ENCODE results near the gene KIR3DL1. TPM values are rescaled to one million over a fixed set of nuclear protein-coding genes. Genes with fewer than 3 reads are reported as not detected.

The KIR3DL1 gene
- polyA plus RNA-seq, 2 of the 4 experiments (the other 2 are of a cell fraction) = not detected

GRCh38 chr19:54875506-54875905, 59.2 kb downstream of the KIR3DL1 start:
- FAIRE-seq (no peak), DNase-seq (ENCODE audit: low read depth in 1 of 2, low spot score in 1 of 2) (no peak), ATAC-seq (peak in 1 of 2 experiments; percentile 39; a peak in 1 of 6 replicates)
- no peaks in the 10 kb centered on the region; the same call in 2 of the 3 replicates for H3K9me3 ChIP-seq
- no peaks in the 10 kb centered on the region for H3K4me1 ChIP-seq
- WGBS (ENCODE audit: missing lambda C conversion rate) = 17% methylated on average over 2 of the region's 2 CpGs
- CTCF ChIA-PET = interaction anchor here (1.2 to 1.5 kb wide), 3 partner anchors 10 to 27 kb away, joined by 3 to 5 read pairs (median 3); no protein-coding TSS in a partner anchor
- POLR2A ChIA-PET = no interaction called here
- no peak overlapping the region for H3K4me2 ChIP-seq
- H3K27ac ChIP-seq = no peak overlapping the region
- no peak overlapping the region for H3K4me3 ChIP-seq
- TF ChIP-seq, protein P1, sequence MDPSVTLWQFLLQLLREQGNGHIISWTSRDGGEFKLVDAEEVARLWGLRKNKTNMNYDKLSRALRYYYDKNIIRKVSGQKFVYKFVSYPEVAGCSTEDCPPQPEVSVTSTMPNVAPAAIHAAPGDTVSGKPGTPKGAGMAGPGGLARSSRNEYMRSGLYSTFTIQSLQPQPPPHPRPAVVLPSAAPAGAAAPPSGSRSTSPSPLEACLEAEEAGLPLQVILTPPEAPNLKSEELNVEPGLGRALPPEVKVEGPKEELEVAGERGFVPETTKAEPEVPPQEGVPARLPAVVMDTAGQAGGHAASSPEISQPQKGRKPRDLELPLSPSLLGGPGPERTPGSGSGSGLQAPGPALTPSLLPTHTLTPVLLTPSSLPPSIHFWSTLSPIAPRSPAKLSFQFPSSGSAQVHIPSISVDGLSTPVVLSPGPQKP (IDR thresholded peaks at IDR 0.05; ENCODE audit: low read depth, low read length) = no peak
- TF ChIP-seq KDM5A (IDR thresholded peaks at IDR 0.05) (no peak), NR3C1 (IDR thresholded peaks at IDR 0.05) (no peak), ZFP36 (IDR thresholded peaks at IDR 0.05; ENCODE audit: borderline replicate concordance, partially characterized antibody) (no peak), ZSCAN20 (CRISPR knock-in tag; IDR thresholded peaks at IDR 0.05) (no peak), PHF8 (IDR thresholded peaks at IDR 0.05; ENCODE audit: borderline replicate concordance, low read depth) (no peak), POLR2AphosphoS2 (conservative IDR thresholded peaks at IDR 0.05; ENCODE audit: low read length) (no peak), CHD4 (IDR thresholded peaks at IDR 0.05; ENCODE audit: borderline replicate concordance) (no peak), ESRRA (IDR thresholded peaks at IDR 0.05; ENCODE audit: borderline replicate concordance, low read length) (no peak), TP53 (CRISPR knock-in tag; IDR thresholded peaks at IDR 0.05) (no peak), MAX (IDR thresholded peaks at IDR 0.05) (no peak), HDAC2 (IDR thresholded peaks at IDR 0.05) (no peak)
- TF ChIP-seq, protein P2, sequence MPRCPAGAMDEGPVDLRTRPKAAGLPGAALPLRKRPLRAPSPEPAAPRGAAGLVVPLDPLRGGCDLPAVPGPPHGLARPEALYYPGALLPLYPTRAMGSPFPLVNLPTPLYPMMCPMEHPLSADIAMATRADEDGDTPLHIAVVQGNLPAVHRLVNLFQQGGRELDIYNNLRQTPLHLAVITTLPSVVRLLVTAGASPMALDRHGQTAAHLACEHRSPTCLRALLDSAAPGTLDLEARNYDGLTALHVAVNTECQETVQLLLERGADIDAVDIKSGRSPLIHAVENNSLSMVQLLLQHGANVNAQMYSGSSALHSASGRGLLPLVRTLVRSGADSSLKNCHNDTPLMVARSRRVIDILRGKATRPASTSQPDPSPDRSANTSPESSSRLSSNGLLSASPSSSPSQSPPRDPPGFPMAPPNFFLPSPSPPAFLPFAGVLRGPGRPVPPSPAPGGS (IDR thresholded peaks at IDR 0.05) = no peak
- TF ChIP-seq, protein P3, sequence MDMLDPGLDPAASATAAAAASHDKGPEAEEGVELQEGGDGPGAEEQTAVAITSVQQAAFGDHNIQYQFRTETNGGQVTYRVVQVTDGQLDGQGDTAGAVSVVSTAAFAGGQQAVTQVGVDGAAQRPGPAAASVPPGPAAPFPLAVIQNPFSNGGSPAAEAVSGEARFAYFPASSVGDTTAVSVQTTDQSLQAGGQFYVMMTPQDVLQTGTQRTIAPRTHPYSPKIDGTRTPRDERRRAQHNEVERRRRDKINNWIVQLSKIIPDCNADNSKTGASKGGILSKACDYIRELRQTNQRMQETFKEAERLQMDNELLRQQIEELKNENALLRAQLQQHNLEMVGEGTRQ (IDR thresholded peaks at IDR 0.05) = no peak

GRCh38 chr19:54877471-54877870, 61.2 kb downstream of the KIR3DL1 start:
- ChIA-PET CTCF (interaction anchor here (1.3 kb wide), 2 partner anchors 9 to 398 kb away, joined by 4 read pairs; no protein-coding TSS in a partner anchor), POLR2A (no interaction called here)
- Histone ChIP-seq H3K4me2 (no peak overlapping the region), H3K4me1 (no peaks in the 10 kb centered on the region), H3K4me3 (no peak overlapping the region), H3K9me3 (no peaks in the 10 kb centered on the region; the same call in 2 of the 3 replicates), H3K27ac (no peak overlapping the region)
- FAIRE-seq (no peak), DNase-seq (ENCODE audit: low read depth in 1 of 2, low spot score in 1 of 2) (no peak), ATAC-seq (no peak)
- TF ChIP-seq, protein P1 (IDR thresholded peaks at IDR 0.05; ENCODE audit: low read depth, low read length) = no peak
- TF ChIP-seq GATA3 (IDR thresholded peaks at IDR 0.05; ENCODE audit: borderline replicate concordance) = no peak
- TF ChIP-seq, protein P2 (IDR thresholded peaks at IDR 0.05) = no peak
- no peak for TF ChIP-seq FOSB (CRISPR knock-in tag; IDR thresholded peaks at IDR 0.05)
- TF ChIP-seq CHD2 (IDR thresholded peaks at IDR 0.05; ENCODE audit: low read length, partially characterized antibody) = no peak
- no peak for TF ChIP-seq EHMT2 (IDR thresholded peaks at IDR 0.05; ENCODE audit: low read depth)
- no peak for TF ChIP-seq NR3C1 (IDR thresholded peaks at IDR 0.05)
- TF ChIP-seq SREBF2 (IDR thresholded peaks at IDR 0.05) = no peak
- TF ChIP-seq KDM1A (IDR thresholded peaks at IDR 0.05; ENCODE audit: low read depth) = no peak
- no peak for TF ChIP-seq CEBPB (IDR thresholded peaks at IDR 0.05)
- no peak for TF ChIP-seq KDM5A (IDR thresholded peaks at IDR 0.05)
- no peak for TF ChIP-seq SMC3 (IDR thresholded peaks at IDR 0.05)
- no peak for TF ChIP-seq EP300 (IDR thresholded peaks at IDR 0.05)
- 10% methylated on average over 3 of the region's 3 CpGs for WGBS (ENCODE audit: missing lambda C conversion rate)

Small RNA genes lying within 50 kb of the gene (small RNA-seq; reads per million reads assigned to genes)
- gene KIR3DP1 (0 reads per million in 6 experiments), gene RNU6-222P (0 to 9.5 (median 4.4) reads per million in 6 experiments)

Other genes starting within 250 kb of the KIR3DL1 start
- gene LILRA2, start 242.7 kb upstream of the KIR3DL1 start, polyA plus RNA-seq (2011; rRNA removed) = not detected in 2 replicates
- not detected in 3 replicates for gene LILRA2, start 242.7 kb upstream of the KIR3DL1 start, polyA plus RNA-seq (2017; fragmentation: RNase III; extraction: RNeasy Plus Mini Kit Qiagen cat#74134 plus additional on column Dnase treatment)
- gene LILRA1, start 222.8 kb upstream of the KIR3DL1 start, polyA plus RNA-seq (2011; rRNA removed) = not detected in 2 replicates
- gene LILRA1, start 222.8 kb upstream of the KIR3DL1 start, polyA plus RNA-seq (2017; fragmentation: RNase III; extraction: RNeasy Plus Mini Kit Qiagen cat#74134 plus additional on column Dnase treatment) = not detected in 3 replicates
- gene LILRB1, start 186.0 kb upstream of the KIR3DL1 start, polyA plus RNA-seq (2011; rRNA removed) = not detected in 2 replicates
- not detected in 3 replicates for gene LILRB1, start 186.0 kb upstream of the KIR3DL1 start, polyA plus RNA-seq (2017; fragmentation: RNase III; extraction: RNeasy Plus Mini Kit Qiagen cat#74134 plus additional on column Dnase treatment)
- not detected in 2 replicates for gene LILRB4, start 153.5 kb upstream of the KIR3DL1 start, polyA plus RNA-seq (2011; rRNA removed)
- not detected in 3 replicates for gene LILRB4, start 153.5 kb upstream of the KIR3DL1 start, polyA plus RNA-seq (2017; fragmentation: RNase III; extraction: RNeasy Plus Mini Kit Qiagen cat#74134 plus additional on column Dnase treatment)
- not detected in 2 replicates for gene KIR3DL3, start 92.0 kb upstream of the KIR3DL1 start, polyA plus RNA-seq (2011; rRNA removed)
- not detected in 3 replicates for gene KIR3DL3, start 92.0 kb upstream of the KIR3DL1 start, polyA plus RNA-seq (2017; fragmentation: RNase III; extraction: RNeasy Plus Mini Kit Qiagen cat#74134 plus additional on column Dnase treatment)
- gene KIR2DL3, start 78.0 kb upstream of the KIR3DL1 start, polyA plus RNA-seq (2011; rRNA removed) = not detected in 2 replicates
- gene KIR2DL3, start 78.0 kb upstream of the KIR3DL1 start, polyA plus RNA-seq (2017; fragmentation: RNase III; extraction: RNeasy Plus Mini Kit Qiagen cat#74134 plus additional on column Dnase treatment) = not detected in 3 replicates
- gene KIR2DL1, start 46.7 kb upstream of the KIR3DL1 start, polyA plus RNA-seq (2011; rRNA removed) = not detected in 2 replicates
- not detected in 3 replicates for gene KIR2DL1, start 46.7 kb upstream of the KIR3DL1 start, polyA plus RNA-seq (2017; fragmentation: RNase III; extraction: RNeasy Plus Mini Kit Qiagen cat#74134 plus additional on column Dnase treatment)
- not detected in 2 replicates for gene KIR2DL4, start 12.9 kb upstream of the KIR3DL1 start, polyA plus RNA-seq (2011; rRNA removed)
- gene KIR2DL4, start 12.9 kb upstream of the KIR3DL1 start, polyA plus RNA-seq (2017; fragmentation: RNase III; extraction: RNeasy Plus Mini Kit Qiagen cat#74134 plus additional on column Dnase treatment) = not detected in 3 replicates
- not detected in 2 replicates for gene KIR2DS4, start 16.2 kb downstream of the KIR3DL1 start, polyA plus RNA-seq (2011; rRNA removed)
- gene KIR2DS4, start 16.2 kb downstream of the KIR3DL1 start, polyA plus RNA-seq (2017; fragmentation: RNase III; extraction: RNeasy Plus Mini Kit Qiagen cat#74134 plus additional on column Dnase treatment) = not detected in 3 replicates
- gene KIR3DL2, start 34.0 kb downstream of the KIR3DL1 start, polyA plus RNA-seq (2011; rRNA removed) = not detected in 2 replicates
- not detected in 3 replicates for gene KIR3DL2, start 34.0 kb downstream of the KIR3DL1 start, polyA plus RNA-seq (2017; fragmentation: RNase III; extraction: RNeasy Plus Mini Kit Qiagen cat#74134 plus additional on column Dnase treatment)
- gene FCAR, start 57.8 kb downstream of the KIR3DL1 start, polyA plus RNA-seq (2011; rRNA removed) = not detected in 2 replicates
- gene FCAR, start 57.8 kb downstream of the KIR3DL1 start, polyA plus RNA-seq (2017; fragmentation: RNase III; extraction: RNeasy Plus Mini Kit Qiagen cat#74134 plus additional on column Dnase treatment) = not detected in 3 replicates
- not detected in 2 replicates for gene NCR1, start 89.7 kb downstream of the KIR3DL1 start, polyA plus RNA-seq (2011; rRNA removed)
- not detected in 3 replicates for gene NCR1, start 89.7 kb downstream of the KIR3DL1 start, polyA plus RNA-seq (2017; fragmentation: RNase III; extraction: RNeasy Plus Mini Kit Qiagen cat#74134 plus additional on column Dnase treatment)
- gene NLRP7, start 131.1 kb downstream of the KIR3DL1 start, polyA plus RNA-seq (2011; rRNA removed) = not detected in 2 replicates
- not detected in 3 replicates for gene NLRP7, start 131.1 kb downstream of the KIR3DL1 start, polyA plus RNA-seq (2017; fragmentation: RNase III; extraction: RNeasy Plus Mini Kit Qiagen cat#74134 plus additional on column Dnase treatment)
- 53.3 and 83.2 TPM in 2 replicates for gene NLRP2, start 149.9 kb downstream of the KIR3DL1 start, polyA plus RNA-seq (2011; rRNA removed)
- gene NLRP2, start 149.9 kb downstream of the KIR3DL1 start, polyA plus RNA-seq (2017; fragmentation: RNase III; extraction: RNeasy Plus Mini Kit Qiagen cat#74134 plus additional on column Dnase treatment) = 37.2 to 40.8 TPM (median 38.8 TPM) in 3 replicates
- gene GP6, start 221.8 kb downstream of the KIR3DL1 start, polyA plus RNA-seq (2011; rRNA removed) = 0.08 and 0.17 TPM in 2 replicates
- gene GP6, start 221.8 kb downstream of the KIR3DL1 start, polyA plus RNA-seq (2017; fragmentation: RNase III; extraction: RNeasy Plus Mini Kit Qiagen cat#74134 plus additional on column Dnase treatment) = 0.08 to 0.12 TPM in 2 of 3 replicates, not detected in the other
- gene RDH13, start 246.7 kb downstream of the KIR3DL1 start, polyA plus RNA-seq (2011; rRNA removed) = 10.6 and 10.7 TPM in 2 replicates
- 11.3 to 13.0 TPM (median 12.8 TPM) in 3 replicates for gene RDH13, start 246.7 kb downstream of the KIR3DL1 start, polyA plus RNA-seq (2017; fragmentation: RNase III; extraction: RNeasy Plus Mini Kit Qiagen cat#74134 plus additional on column Dnase treatment)